ENCODE data around the gene LCE1A.

The LCE1A gene

GRCh38 chr1:152870831-152871730, 43.8 kb downstream of the LCE1A start:
- peak; percentile 24 to 37 (median 31) for DNase-seq

- no peak for DNase-seq
These were observed 44.5 kb downstream of the LCE1A start for GRCh38 chr1:152871731-152872126.

GRCh38 chr1:152873495-152873894, 46.2 kb downstream of the LCE1A start:
- no peak for DNase-seq

- DNase-seq, result no peak
These were observed 49.6 kb downstream of the LCE1A start for GRCh38 chr1:152876827-152877226.
